HG02571 (cell line): ENCODE data around the gene TMEM81.

Source experiments
- ATAC-seq: cut with Tn5 transposase; IDR thresholded peaks from one replicate; pipeline ENCODE4 v1.9.1; 2021; ENCODE audit warnings: mild to moderate bottlenecking, moderate library complexity; ENCODE audit not compliant: unreplicated experiment

Gene TMEM81

GRCh38 chr1:205041001-205041715 lies 43.1 kb downstream of the TMEM81 start:
- no peak for ATAC-seq

GRCh38 chr1:205038132-205038786 lies 46.0 kb downstream of the TMEM81 start:
- no peak for ATAC-seq

- no peak for ATAC-seq
Observed at GRCh38 chr1:205037539-205037938, 46.7 kb downstream of the TMEM81 start.
